ENCODE results near the gene G3BP1.
"Not testable (repeated sequence)": the region's sequence is repeated elsewhere in the genome, so short reads cannot be mapped to it uniquely, and the experiment has no call there.

The G3BP1 gene

DNA sequence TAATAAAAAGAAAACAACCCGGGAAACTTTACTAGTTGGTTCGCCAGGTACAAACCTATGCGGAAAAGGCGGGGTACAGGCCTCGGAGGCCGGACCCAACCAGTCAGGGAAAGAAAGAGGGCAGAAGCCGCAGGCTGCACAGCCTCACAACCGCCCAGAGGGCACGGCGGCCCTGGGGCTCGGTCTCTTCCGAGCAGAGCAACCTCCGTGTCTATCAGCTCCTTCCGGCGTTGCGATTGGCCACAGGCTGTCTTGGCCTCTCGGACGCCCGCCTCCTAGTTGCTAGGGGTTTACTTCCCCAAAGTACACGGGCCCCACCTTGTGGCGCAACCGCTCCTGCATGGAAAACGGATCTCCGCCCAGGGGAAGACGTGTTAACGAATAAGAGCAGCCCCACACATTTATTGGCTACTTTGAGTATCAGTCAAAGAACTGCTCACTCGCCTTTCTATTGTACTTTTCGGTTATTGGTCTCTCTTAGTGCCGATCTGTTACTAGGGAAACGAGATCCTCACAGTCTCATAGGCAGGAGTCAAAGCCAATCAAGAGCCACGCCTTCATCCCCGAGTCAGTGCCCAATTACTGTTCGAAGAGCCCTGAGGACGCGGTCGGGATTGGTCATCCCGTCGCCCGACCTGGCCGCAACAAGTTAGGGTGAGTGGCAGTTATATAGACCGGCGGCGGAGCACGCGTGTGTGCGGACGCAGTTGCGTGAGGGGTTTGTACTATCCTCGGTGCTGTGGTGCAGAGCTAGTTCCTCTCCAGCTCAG is at the start of gene G3BP1:
G3BP1 (plus strand) TSS at position 696 of the 770 bp plus-strand sequence. CDS start 14,667 bp downstream, outside the sequence.
- peak; percentile 34 for DNase-seq

DNA sequence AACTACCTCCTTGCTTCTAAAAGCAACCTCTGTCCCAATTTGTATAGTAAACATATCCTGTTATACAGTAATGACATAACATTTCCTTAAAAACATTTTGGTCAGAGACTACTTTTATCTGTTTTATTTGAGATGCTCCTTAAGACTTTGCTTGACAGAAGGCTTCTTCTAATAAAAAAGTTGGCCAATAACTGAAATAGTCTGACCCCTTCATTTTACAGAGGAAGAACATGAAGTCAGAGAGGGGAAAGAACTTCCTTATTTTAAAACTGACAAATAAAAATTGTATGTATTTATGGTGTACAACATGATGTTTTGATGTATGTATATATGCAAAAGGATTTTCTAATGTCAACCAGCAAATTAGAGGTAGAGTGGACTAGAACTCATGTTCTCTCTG is 49.2 kb upstream of the G3BP1 start:
- no peak for DNase-seq

DNA sequence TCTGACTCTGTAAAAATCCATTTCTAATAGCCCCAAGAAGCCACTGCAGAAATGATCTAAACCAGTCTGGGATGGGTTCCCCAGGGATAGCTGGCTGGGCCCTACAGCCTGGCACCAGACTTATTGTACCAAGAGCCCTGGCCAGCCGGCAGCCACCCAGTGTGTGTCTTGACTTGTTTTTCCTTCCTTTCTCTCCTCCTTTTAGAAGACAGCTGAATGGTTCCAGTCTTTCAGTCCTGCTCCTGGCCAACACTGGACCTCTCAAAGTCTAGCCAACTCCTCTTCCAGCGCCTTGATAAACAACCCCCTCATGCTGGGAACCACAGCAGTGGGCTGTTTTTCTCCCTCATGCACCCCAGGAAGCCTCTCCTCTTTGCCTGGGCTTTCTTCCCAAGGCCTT is 47.4 kb upstream of the G3BP1 start:
- no peak for DNase-seq

DNA sequence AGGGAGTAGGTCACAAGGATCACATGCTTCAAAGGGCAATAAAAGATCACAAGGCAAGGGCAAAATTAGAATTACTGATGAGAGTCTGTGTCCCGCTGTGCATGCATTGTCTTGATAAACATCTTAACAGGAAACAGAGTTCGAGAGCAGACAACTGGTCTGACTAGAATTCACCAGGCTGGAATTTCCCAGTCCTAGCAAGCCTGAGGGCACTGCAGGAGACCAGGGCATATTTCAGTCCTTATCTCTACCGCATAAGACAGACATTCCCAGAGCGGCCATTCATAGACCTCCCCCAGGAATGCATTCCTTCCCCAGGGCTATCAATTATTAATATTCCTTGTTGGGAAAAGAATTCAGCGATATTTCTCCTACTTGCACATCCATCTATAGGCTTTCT is 42.2 kb upstream of the G3BP1 start:
- not testable (repeated sequence) for DNase-seq

DNA sequence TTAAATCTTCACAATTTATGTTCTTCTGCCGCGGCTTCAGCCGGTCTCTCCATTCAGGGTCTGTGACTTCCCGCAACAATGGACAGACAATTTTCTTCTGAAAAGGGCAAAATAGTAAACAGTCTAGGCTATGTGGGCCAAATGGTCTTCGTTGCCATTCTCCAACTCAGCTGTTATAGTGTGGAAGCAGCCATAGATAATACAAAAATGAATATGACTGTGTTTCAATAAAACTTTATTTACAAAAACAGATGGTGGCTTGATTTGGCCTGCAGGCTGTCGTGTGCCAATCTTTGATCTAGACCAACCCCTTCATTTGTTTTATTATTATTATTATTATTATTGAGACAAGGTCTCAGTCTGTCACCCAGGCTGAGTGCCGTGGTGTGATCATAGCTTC is 41.4 kb upstream of the G3BP1 start:
- DNase-seq: no peak

DNA sequence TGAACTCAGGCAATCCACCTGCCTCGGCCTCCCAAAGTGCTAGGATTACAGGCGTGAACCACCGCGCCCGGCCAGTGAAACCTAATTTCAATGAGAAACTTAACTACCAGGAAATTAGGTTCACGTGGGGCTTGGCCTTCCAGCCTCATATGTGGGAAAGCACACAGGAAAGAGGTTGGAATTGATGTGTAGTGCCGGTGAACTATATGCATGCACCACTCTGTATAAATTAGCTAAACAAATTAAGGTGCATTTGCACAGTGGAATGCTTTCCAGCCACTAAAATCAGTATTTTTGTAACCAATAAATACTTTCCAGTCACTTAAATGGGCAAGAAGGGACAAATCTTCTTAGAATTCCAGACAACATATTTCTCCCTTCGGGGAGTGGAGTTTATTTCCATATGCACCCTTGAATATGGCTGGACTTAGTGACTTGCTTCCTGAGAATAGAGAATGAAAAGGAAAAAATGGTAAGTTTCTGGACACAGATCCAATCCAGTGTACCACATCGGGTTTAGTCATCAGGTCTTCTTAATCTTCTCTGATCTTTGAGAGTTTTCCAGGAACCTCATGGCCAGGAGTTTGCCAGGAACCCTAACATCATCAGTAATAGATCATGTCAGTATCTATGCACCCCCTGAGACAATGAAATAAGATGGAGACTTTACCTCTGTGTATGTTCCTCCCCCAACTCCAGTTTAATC is 38.2 kb upstream of the G3BP1 start:
- no peak for DNase-seq

DNA sequence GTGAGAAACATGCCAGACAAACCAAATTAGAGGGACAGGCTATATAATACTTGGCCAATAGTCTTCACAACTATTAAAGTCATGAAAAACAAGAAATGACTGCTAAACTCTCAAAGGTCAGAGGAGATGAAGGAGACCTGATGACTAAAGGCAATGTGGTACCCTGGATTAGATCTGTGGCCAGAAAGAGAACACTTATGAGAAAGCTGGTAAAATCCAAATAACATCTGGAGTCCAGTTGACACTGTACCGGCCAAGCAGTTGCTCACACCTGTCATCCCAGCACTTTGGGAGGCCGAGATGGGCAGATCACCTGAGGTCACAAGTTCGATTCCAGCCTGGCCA is 37.7 kb upstream of the G3BP1 start:
- no peak for DNase-seq

DNA sequence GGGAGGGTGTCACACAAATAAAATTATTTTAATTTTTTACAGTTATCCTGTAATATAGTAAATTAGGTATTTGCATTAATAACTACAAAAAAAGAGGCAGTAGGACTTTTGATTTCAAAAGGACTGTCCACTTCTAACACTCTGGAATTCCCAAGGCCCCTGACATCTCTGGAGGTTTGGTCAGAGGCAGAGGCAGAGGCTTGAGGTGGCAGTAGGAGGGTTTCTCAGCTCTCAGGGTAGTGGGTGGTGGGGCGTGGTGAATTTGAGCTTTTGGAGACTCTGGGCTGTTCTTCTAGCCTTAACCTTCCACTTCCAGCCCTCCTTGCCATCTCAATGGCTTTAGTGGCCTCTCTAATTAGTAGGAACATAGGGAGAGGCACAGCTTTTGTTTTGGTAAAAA is 36.1 kb upstream of the G3BP1 start:
- DNase-seq: no peak

DNA sequence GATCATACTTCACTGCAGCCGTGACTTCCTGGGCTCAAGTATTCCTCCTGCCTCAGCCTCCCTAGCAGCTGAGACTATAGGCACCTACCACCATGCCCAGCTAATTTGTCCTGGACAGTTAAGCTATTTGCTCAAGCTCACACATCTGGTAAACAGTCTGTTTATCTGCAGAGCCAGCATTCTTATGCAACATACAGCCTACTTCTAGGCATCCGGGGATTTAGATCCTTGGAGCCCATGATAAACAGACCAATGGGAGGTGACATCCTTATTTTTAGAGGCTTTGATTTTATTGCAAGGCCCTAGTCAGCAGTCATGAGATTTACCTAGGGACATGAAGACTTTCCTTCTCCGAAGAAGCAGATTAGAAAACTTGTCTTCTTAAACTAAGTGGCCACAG is 34.3 kb upstream of the G3BP1 start:
- DNase-seq: no peak

DNA sequence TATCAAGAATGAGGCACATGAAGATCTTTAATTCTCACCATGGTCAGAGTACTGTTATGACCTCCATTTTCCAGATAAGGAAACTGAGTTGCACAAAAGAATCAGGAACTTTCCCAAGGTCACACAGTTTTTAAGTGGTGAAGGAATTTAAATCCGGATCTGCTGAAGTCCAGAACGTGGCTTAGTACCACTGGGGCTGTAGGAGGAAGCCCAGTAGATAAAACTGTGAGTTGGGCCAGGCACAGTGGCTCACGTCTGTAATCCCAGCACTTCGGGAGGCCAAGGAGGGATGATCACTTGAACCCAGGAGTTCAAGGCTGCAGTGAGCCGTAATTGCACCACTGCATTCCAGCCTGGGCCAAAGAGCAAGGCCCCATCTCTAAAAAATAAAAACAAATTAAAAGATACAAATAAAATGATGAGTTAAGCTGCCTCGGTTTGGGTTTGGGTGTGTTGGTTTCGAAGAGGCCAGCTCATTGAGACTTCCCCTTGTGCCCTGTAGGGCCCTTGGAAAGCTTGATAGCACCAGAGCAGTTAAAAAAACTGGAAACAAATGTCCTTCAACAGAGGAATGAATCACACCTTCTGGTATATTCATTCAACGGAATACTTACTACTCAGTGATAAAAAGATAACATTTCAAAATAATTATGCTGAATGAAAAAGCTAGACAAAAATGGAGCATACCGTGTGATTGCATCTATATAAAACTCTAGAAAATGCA is 33.5 kb upstream of the G3BP1 start:
- DNase-seq: no peak

DNA sequence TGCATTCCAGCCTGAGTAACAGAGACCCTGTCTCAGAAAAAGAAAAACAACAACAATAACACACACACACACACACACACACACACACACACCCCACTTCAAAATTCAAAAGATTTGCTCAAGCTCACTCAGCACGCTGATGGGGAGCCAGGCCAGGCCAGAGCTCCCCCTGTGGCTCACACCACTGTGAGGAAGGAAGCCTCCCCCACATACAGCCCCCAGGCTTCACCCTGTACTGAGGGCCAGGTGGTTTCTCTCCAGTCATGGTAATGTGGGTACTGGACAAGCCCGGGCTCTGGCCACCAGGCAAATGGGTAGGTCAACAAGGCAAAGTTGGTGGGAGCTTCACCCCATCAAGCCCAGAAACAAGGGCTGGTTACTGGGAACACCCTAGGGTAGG is 32.4 kb upstream of the G3BP1 start:
- no peak for DNase-seq

DNA sequence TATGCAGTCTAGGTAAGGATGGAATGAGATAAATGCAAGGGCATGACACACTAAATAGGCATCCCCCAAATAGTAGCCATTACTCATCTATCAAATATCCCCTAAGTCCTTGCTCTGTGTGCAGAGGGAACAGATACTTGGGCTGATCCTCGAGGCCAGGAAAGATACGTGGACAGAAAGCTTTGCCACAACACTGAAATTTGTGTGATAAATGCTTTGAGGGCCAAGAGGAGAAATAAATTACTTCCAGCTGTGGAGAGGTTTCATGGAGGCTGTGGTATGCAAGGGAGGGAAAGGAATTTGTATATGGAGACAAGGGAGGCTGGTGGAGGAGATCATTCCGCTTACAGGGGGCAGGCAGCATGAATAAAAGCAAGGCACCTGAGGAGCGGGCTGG is 31.8 kb upstream of the G3BP1 start:
- DNase-seq: no peak

DNA sequence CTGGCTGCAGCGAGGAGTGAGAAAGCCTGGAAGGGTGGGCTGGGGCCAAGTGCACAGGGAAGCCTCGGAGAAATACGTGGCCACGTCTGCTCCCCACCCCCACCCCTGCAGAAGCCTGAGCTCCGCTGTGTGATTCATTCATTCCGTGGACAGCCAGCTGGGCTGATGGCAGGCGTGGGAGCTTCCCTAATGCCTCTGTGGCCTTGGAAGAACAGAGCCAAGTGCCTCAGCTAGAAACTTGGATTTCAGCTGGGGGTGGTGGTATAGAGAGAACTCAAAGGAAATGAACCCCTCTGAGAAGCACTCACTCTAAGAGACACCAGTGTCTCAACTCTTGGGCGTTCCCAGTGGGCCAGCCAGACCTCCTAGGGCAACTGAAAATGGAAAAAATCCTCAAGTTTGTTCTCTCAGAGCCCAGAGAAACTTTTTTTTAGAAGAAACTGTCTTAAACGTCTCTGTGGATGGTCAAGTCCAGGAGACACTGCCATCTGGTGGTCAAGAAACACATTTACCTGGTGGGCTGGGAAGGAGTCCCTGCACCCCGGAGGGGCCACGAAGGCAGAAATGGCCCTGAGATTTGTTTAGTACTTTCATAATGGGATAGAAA is 31.3 kb upstream of the G3BP1 start:
- no peak for DNase-seq

DNA sequence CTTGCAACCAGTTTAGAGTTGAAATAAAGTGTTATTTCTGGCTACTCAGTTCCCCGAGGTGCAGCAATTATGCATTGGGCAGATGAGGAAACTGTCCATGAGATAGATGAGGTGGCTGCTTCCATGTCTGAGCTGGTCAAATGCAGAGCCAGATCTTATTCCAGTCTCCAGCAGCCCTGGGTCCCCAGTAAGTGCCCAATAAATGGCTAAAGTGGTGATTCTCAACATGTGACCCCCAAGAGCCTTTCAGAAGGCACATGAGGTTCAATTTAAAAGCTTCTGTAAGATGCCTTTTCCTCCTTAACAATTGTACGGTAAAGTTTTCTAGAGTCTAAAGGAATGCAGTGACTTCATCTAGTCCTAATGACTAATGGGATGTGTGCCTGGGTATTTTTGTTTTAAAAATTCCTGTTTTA is 30.8 kb upstream of the G3BP1 start:
- no peak for DNase-seq

DNA sequence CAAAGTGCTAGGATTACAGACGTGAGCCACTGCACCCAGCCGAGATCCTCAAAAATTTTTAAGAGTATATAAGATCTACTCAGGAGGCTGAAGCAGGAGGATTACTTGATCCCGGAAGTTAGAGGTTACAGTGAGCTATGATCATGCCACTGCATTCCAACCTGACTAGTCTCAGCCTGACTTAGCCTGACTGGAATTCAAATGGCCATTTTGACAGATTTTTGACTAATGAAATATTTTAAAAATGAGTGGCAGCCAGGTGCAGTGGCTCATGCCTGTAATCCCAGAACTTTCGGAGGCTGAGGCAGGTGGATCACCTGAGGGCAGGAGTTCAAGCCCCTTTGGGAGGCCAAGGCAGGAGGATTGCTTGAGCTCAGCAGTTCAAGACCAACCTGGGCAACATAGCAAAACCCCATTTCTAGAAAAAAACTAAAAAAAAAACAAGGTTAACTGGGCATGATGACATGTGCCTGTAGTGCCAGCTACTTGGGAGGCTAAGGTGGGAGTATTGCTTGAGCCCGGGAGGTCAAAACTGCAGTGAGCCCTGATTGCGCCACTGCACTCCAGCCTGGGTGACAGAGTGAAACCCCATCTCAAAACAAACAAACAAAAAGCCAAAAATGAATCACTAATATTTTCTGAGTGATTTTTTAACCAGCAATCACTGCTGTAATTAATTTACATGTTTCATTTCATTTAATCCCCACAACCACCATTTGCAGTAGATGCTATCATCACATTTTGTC is 29.9 kb upstream of the G3BP1 start:
- no peak for DNase-seq

DNA sequence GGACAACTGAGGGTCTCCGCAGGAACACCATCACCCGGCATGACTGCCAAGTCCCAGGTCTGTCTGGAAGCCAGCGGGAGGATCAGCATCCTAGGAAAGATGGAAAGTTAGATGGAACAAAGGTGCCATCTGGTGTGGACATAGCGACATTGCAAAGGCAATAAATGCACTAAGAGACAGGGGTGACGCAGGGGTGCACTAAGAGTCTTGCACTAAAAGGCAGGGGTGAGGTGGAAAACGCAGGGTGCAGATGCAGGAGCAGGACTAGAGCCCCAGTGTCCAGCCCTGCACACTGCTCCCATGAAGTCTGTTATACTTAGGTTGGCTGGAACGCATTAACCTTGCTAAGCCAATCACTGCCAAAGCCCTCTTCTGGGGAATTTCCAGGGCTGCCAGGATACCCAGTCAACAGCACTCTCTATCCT is 28.9 kb upstream of the G3BP1 start:
- DNase-seq: no peak

DNA sequence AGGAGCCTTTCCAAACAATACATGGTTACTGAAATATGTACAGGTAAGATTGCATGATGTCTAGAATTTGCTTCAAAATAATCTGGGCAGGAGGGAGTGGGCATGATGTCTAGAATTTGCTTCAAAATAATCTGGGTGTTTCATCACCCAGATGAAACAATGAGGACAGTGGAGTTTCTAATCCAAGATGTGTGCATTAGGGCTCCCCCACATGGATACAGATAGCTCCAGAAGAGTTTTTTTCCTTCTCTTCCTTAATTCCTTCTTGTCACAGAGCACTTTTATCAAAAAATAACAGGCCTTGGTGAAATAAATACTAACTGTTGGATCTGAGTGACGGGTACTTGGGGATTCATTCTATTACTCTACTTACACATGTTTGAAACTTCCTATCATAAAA is 28.2 kb upstream of the G3BP1 start:
- no peak for DNase-seq

DNA sequence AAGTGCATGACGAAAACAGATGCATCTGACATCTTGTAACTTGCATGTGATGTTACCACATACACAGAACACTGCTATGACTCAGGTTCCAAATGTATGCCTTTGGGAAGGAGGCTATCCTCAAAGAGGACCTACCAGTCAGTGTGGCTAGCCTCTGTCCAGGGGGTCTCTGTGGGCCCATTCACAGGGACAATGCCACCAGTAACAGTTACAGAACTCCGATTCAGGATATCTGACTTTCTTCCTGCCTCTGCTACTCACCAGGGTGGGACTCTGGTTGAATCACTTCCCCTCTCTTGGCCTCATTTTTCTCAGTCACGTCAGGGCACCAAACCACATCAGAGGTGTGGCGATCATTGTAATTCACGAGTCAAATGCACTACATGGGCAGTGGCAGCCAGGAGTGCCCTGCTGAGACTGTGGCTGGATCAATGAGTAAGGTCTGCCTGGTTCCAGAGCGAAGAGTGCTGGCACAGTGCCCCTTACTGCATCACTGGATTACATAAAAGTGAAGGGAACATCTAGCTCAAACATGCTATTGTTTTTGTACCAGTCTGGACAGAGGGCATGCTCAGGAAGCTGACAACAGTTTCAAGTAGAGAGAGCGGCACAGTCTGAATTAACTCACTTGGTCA is 26.6 kb upstream of the G3BP1 start:
- no peak for DNase-seq

DNA sequence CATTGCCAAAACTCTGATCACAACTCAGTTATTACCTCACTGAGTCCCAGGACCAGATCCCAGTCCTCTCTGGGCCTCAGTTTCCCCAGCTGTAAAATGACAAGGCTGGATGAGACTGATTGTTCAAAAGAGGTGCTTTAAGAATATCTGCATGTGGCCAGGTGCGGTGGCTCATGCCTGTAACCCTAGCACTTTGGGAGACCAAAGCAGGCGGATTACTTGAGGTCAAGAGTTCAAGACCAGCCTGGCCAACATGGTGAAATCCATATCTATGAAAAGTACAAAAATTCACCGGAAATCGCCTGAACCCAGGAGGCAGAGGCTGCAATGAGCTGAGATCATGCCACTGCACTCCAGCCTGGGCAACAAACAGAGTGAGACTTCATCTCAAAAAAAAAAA is 21.6 kb upstream of the G3BP1 start:
- DNase-seq: no peak

DNA sequence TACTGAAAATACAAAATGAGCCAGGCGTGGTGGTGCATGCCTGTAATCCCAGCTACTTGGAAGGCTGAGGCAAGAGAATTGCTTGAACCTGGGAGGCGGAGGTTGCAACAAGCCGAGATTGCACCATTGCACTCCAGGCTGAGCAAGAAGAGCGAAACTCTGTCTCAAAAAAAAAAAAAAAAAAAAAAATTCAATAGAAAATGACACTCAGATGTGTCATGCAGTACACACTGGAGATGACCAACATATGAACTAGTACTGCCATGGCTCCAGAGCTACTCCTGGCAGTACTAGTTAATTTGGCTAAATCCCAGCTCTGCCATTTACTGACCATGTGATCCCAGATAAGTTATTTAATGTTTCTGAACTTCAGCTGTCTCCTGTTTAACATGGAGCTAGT is 20.7 kb upstream of the G3BP1 start:
- DNase-seq: no peak

DNA sequence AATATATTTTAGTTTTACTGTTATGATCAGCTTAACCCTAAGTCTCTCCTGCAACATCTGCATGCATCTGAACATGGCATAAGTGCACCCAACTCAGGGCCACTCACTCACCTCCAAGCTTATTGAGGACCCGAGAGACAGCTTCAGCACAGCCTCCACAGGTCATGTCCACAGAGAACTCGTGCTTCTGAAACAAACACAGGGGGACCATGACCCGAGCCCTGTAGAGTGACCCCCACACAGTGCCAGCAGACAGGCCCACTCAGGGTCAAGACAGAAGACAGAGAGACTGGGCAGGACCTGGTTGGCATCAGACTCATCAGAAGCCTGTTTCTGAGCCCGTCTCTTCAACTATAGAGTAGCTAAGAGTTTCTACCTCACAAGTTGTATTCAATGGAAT is 20.2 kb upstream of the G3BP1 start:
- DNase-seq: no peak

DNA sequence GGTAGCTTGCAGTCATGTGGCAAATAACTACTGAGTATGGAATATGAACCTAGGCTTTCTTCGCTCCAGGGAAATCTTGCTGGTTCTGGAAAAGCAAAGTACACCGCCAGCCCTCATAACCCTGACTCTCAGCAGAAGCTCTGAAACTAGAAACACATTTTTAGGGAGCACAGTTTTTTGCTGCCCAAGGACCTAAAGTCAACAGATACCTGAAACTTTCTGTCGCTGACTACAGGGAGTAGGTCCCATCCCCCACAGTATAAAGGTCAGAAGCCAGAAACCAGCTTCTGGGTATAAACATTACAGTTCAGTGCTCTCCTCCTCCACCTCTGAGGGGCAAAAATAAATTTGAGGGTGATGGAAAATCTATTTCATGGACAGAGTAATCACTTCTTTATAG is 16.4 kb upstream of the G3BP1 start:
- DNase-seq: no peak

Measured in cortex of kidney (tissue), 1 donor.